ENCODE data around the gene CEP97.

Gene CEP97

GRCh38 chr3:101816215-101817149 lies 92.1 kb downstream of the CEP97 start:
- DNase-seq (ENCODE audit: low spot score) = no peak

GRCh38 chr3:101817992-101818391 lies 93.6 kb downstream of the CEP97 start:
- no peak for DNase-seq (ENCODE audit: low spot score)

- DNase-seq (ENCODE audit: low spot score) = no peak
Observed at GRCh38 chr3:101819649-101820206, 95.3 kb downstream of the CEP97 start.

All from cerebellar cortex (tissue), 1 donor.